HG03108 (cell line): ENCODE results near the gene TMEM263.
A peak's percentile ranks its signal among the peaks of the same experiment; 100 is the strongest.
"Not testable (repeated sequence)": the region's sequence is repeated elsewhere in the genome, so short reads cannot be mapped to it uniquely, and the experiment has no call there.

ENCODE experiments used
- ATAC-seq: cut with Tn5 transposase; IDR thresholded peaks from one replicate; pipeline ENCODE4 v1.9.1; 2021; ENCODE audit warnings: moderate library complexity; ENCODE audit not compliant: unreplicated experiment

Gene TMEM263

GRCh38 chr12:106955377-106956047 lies at the start of gene TMEM263:
Gene TMEM263, plus strand, starts transcription at chr12:106955907. Its CDS starts 11,210 bp downstream, at chr12:106967117.
- ATAC-seq: peak; percentile 72

GRCh38 chr12:106906715-106907114 lies 49.0 kb upstream of the TMEM263 start:
- ATAC-seq: no peak

- ATAC-seq: no peak
Observed at GRCh38 chr12:106907411-106907810, 48.3 kb upstream of the TMEM263 start.

GRCh38 chr12:106907846-106908245 lies 47.9 kb upstream of the TMEM263 start:
- ATAC-seq: no peak

- ATAC-seq: no peak
Observed at GRCh38 chr12:106908561-106908960, 47.1 kb upstream of the TMEM263 start.

GRCh38 chr12:106910202-106910601 lies 45.5 kb upstream of the TMEM263 start:
- peak; percentile 69 for ATAC-seq

GRCh38 chr12:106911581-106911980 lies 44.1 kb upstream of the TMEM263 start:
- no peak for ATAC-seq

- no peak for ATAC-seq
Observed at GRCh38 chr12:106913456-106913855, 42.3 kb upstream of the TMEM263 start.

GRCh38 chr12:106914796-106915634 lies 40.7 kb upstream of the TMEM263 start:
- no peak for ATAC-seq

- ATAC-seq: no peak
Observed at GRCh38 chr12:106915635-106916026, 40.1 kb upstream of the TMEM263 start.

GRCh38 chr12:106917503-106917902 lies 38.2 kb upstream of the TMEM263 start:
- no peak for ATAC-seq

- ATAC-seq: no peak
Observed at GRCh38 chr12:106918746-106919145, 37.0 kb upstream of the TMEM263 start.

GRCh38 chr12:106919910-106920544 lies 35.7 kb upstream of the TMEM263 start:
- ATAC-seq: no peak

GRCh38 chr12:106921976-106922375 lies 33.7 kb upstream of the TMEM263 start:
- ATAC-seq: not testable (repeated sequence)

GRCh38 chr12:106923594-106923993 lies 32.1 kb upstream of the TMEM263 start:
- ATAC-seq: not testable (repeated sequence)

GRCh38 chr12:106924268-106924861 lies 31.3 kb upstream of the TMEM263 start:
- ATAC-seq: no peak

GRCh38 chr12:106926657-106927056 lies 29.1 kb upstream of the TMEM263 start:
- no peak for ATAC-seq

GRCh38 chr12:106934277-106934676 lies 21.4 kb upstream of the TMEM263 start:
- no peak for ATAC-seq

GRCh38 chr12:106941481-106942156 lies 14.1 kb upstream of the TMEM263 start:
- no peak for ATAC-seq

GRCh38 chr12:106942775-106943174 lies 12.9 kb upstream of the TMEM263 start:
- no peak for ATAC-seq
